Choroid plexus epithelial cell (primary cell): ENCODE data around the gene SLC25A51.
A peak's percentile ranks its signal among the peaks of the same experiment; 100 is the strongest.

Experiments
- DNase-seq: peaks from one replicate; pipeline ENCODE4 v3.0.0-alpha.2; 2010; ENCODE audit warnings: low read depth
- H3K4me3 ChIP-seq: 2 replicates; pipeline ENCODE4 v1.5.1; 2011; ENCODE audit warnings: low read depth, mild to moderate bottlenecking, control low read depth, low read length, moderate library complexity
- CTCF ChIP-seq: conservative IDR thresholded peaks from 2 replicates; pipeline ENCODE4 v1.5.1; 2011; ENCODE audit warnings: low read depth, mild to moderate bottlenecking, control low read depth, inconsistent platforms, low read length, moderate library complexity

Gene SLC25A51

GRCh38 chr9:37943345-37944265, 39.7 kb upstream of the SLC25A51 start:
- no peak overlapping the region for H3K4me3 ChIP-seq
- no peak for TF ChIP-seq CTCF
- DNase-seq: peak; percentile 92

- no peak for TF ChIP-seq CTCF
- H3K4me3 ChIP-seq: no peak overlapping the region
- DNase-seq: no peak
Observed at GRCh38 chr9:37942621-37943344, 38.9 kb upstream of the SLC25A51 start.

GRCh38 chr9:37941253-37941652, 37.3 kb upstream of the SLC25A51 start:
- H3K4me3 ChIP-seq: no peak overlapping the region
- no peak for DNase-seq
- TF ChIP-seq CTCF: peak; percentile 8

GRCh38 chr9:37939575-37940095, 35.7 kb upstream of the SLC25A51 start:
- H3K4me3 ChIP-seq: no peak overlapping the region
- peak; percentile 50 for DNase-seq
- TF ChIP-seq CTCF: no peak

GRCh38 chr9:37938121-37938891, 34.4 kb upstream of the SLC25A51 start:
- no peak overlapping the region for H3K4me3 ChIP-seq
- peak; percentile 20 for TF ChIP-seq CTCF

GRCh38 chr9:37937366-37937765, 33.4 kb upstream of the SLC25A51 start:
- no peak overlapping the region for H3K4me3 ChIP-seq
- TF ChIP-seq CTCF: no peak
- DNase-seq: no peak

More at GRCh38 chr9:37938121-37938891, 34.4 kb upstream of the SLC25A51 start:
- peak; percentile 73 for DNase-seq
